ENCODE results near the gene ZBTB44. TPM values are rescaled to one million over a fixed set of nuclear protein-coding genes. Genes with fewer than 3 reads are reported as not detected.

ZBTB44 gene
- total RNA-seq, 4 donors from 2014 or later = 48.8 to 72.3 (median 60.1) TPM

- Histone ChIP-seq H3K4me3 (no peak overlapping the region), H3K27ac (no peak overlapping the region), H3K9me3 (no peaks in the 10 kb centered on the region), H3K36me3 (no peaks in the 10 kb centered on the region), H3K27me3 (no peaks in the 10 kb centered on the region), H3K4me1 (no peaks in the 10 kb centered on the region)
- no peak for ATAC-seq
- WGBS, 2 donors (ENCODE audit: low coverage in 1 of 2) = 92 to 100% methylated on average over 1 to 3 of the region's 3 CpGs
- TF ChIP-seq POLR2A (IDR thresholded peaks at IDR 0.05) (no peak), EP300 (IDR thresholded peaks at IDR 0.05) (no peak), POLR2AphosphoS5 (IDR thresholded peaks at IDR 0.05) (no peak), CTCF (IDR thresholded peaks at IDR 0.05) (no peak)
These were observed 13.7 kb upstream of the ZBTB44 start for GRCh38 chr11:130328420-130328819.

GRCh38 chr11:130327716-130328115 is 13.0 kb upstream of the ZBTB44 start:
- Histone ChIP-seq H3K9me3 (no peaks in the 10 kb centered on the region), H3K27ac (no peak overlapping the region), H3K4me3 (no peak overlapping the region), H3K36me3 (no peaks in the 10 kb centered on the region), H3K4me1 (no peaks in the 10 kb centered on the region), H3K27me3 (no peaks in the 10 kb centered on the region)
- WGBS, 2 donors (ENCODE audit: low coverage in 1 of 2) = 94 to 100% methylated on average over 3 to 6 of the region's 6 CpGs
- ATAC-seq = no peak
- TF ChIP-seq EP300 (IDR thresholded peaks at IDR 0.05) = no peak
- TF ChIP-seq POLR2A (IDR thresholded peaks at IDR 0.05) = no peak
- no peak for TF ChIP-seq POLR2AphosphoS5 (IDR thresholded peaks at IDR 0.05)
- TF ChIP-seq CTCF (IDR thresholded peaks at IDR 0.05) = no peak

- no peaks in the 10 kb centered on the region for H3K4me1 ChIP-seq
- 63 to 76% methylated on average over 1 to 3 of the region's 3 CpGs for WGBS, 2 donors (ENCODE audit: low coverage in 1 of 2)
- H3K36me3 ChIP-seq = no peaks in the 10 kb centered on the region
- ATAC-seq = no peak
- no peaks in the 10 kb centered on the region for H3K27me3 ChIP-seq
- TF ChIP-seq EP300 (IDR thresholded peaks at IDR 0.05) = no peak
- TF ChIP-seq POLR2A (IDR thresholded peaks at IDR 0.05) = no peak
- TF ChIP-seq CTCF (IDR thresholded peaks at IDR 0.05) = no peak
- H3K4me3 ChIP-seq = no peak overlapping the region
- H3K27ac ChIP-seq = no peak overlapping the region
- peaks cover 0 to 13% (median 0%) of the 10 kb centered on the region in 3 donors for H3K9me3 ChIP-seq
These were observed 11.0 kb upstream of the ZBTB44 start for GRCh38 chr11:130325691-130326090.

- 83% methylated on average over 5 to 6 of the region's 7 CpGs for whole genome bisulfite sequencing, 2 donors (ENCODE audit: low coverage in 1 of 2)
- H3K4me3 ChIP-seq = no peak overlapping the region
- no peaks in the 10 kb centered on the region for H3K4me1 ChIP-seq
- H3K9me3 ChIP-seq = peaks cover 0 to 13% (median 0%) of the 10 kb centered on the region in 3 donors
- TF ChIP-seq EP300 (IDR thresholded peaks at IDR 0.05) (no peak), POLR2AphosphoS5 (IDR thresholded peaks at IDR 0.05) (no peak), CTCF (IDR thresholded peaks at IDR 0.05) (no peak), POLR2A (IDR thresholded peaks at IDR 0.05) (no peak)
- ATAC-seq = no peak
- H3K27ac ChIP-seq = no peak overlapping the region
- no peaks in the 10 kb centered on the region for H3K27me3 ChIP-seq
- H3K36me3 ChIP-seq = no peaks in the 10 kb centered on the region
These were observed 9.0 kb upstream of the ZBTB44 start for GRCh38 chr11:130323452-130324450.

GRCh38 chr11:130322126-130322525 is 7.4 kb upstream of the ZBTB44 start:
- WGBS, 2 donors (ENCODE audit: low coverage in 1 of 2) = 89 to 91% methylated on average over 5 of the region's 5 CpGs

More at GRCh38 chr11:130322126-130322525, 7.4 kb upstream of the ZBTB44 start:
- Histone ChIP-seq H3K27me3 (no peaks in the 10 kb centered on the region), H3K9me3 (peaks cover 0 to 13% (median 0%) of the 10 kb centered on the region in 3 donors), H3K4me1 (no peaks in the 10 kb centered on the region), H3K27ac (no peak overlapping the region), H3K36me3 (no peaks in the 10 kb centered on the region), H3K4me3 (no peak overlapping the region)
- no peak for ATAC-seq
- no peak for TF ChIP-seq POLR2AphosphoS5 (IDR thresholded peaks at IDR 0.05)
- TF ChIP-seq CTCF (IDR thresholded peaks at IDR 0.05) = no peak
- TF ChIP-seq EP300 (IDR thresholded peaks at IDR 0.05) = no peak
- TF ChIP-seq POLR2A (IDR thresholded peaks at IDR 0.05) = no peak
